A549 treated with AZD2906 at 1 μM for 4 hours (cell line): ENCODE results near the gene DAB2. TPM values are rescaled to one million over a fixed set of nuclear protein-coding genes. Genes with fewer than 3 reads are reported as not detected.

Experiments used
- total RNA-seq: library from RNA; stranded (reverse); fragments of 200-300 nt; extraction: Qiagen RNA extraction; gene quantifications from 5 replicates; pipeline ENCODE4 v1.2.3, GENCODE V29; 2022

The DAB2 gene
- 6.2 to 9.0 TPM (median 7.6 TPM) in 5 replicates for total RNA-seq

DNA sequence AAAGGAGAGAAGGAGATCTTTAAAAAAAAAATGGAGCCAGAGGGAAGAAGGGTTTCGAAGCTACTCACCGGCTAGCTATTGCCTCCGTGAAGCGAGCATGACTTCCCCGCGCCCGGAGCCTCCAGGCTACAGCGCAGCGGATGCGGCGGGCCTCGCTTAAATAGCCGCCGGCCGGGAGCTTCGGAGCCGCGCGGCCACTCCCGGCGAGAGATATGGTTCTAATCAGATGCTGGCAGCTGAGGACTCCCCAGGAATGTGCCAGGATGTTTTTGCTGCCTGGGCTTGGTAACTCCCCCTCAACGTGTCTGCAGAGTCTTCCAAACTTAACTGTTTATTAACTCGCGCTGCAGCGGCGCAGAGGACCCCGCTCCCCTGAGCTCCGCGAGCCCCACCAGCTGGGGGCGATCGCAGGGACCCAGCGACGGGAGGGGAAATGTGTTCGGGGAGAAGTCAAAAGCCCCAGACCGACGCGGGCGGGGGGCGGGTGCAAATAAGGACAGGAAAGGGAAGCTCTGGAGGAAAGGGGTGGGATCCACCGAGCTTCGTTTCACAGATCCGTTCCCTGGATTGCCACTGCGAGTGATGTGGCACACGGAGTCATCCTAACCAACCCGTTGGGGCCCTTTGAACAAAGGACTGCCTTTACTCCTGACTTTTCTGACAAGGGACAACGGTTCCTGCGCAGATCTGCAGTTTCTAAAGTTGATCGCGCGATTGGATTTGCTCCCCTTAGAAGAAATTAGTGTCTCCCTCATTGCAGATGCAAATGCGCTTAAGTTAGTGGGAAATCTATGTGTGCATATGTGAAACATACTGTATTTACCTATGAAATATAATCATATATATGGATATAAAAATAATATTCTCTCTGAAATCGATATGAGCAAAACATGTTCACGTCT, at the start of gene DAB2:
Gene DAB2, minus strand, starts transcription at position 245 of the 902 bp plus-strand sequence. CDS start 30,660 bp downstream, outside the sequence.

DNA sequence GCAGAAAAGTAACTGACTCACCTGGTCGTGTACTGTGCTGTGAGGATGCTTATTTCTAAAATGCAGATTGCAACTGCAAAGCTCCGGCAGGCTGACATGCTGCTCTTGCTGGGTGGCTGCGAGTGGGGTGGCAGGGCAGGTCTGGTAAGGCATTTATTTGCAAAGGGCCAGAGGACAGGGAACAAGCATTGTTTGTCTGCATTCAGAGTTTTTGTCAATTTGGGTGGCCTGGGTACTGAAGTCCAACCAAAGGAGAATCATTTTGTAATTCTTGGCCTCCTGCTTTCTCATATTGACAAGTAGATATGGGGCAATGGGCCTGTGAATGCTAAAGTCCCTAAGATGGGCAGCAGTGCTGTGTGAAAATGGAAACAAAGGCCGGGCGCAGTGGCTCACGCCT, 60.4 kb downstream of the DAB2 start, which contains the start of gene C9:
Gene C9, minus strand, starts transcription at position 129 of the 400 bp plus-strand sequence. Its CDS starts 31 bp downstream, at position 98.

Other genes starting within 250 kb of the DAB2 start
- gene FYB1, start 205.4 kb downstream of the DAB2 start, total RNA-seq: 11.5 to 16.1 TPM (median 13.4 TPM) in 5 replicates
- not detected in 5 replicates for gene C9, start 60.5 kb downstream of the DAB2 start, total RNA-seq